DOHH2 (cell line): ENCODE data around the gene OR4F6.
"Not testable (repeated sequence)": the region's sequence is repeated elsewhere in the genome, so short reads cannot be mapped to it uniquely, and the experiment has no call there.

Experiments
- H3F3A ChIP-seq: fragments of 200-600 bp; sonication (generic), shearing (Covaris generic); 2 replicates; pipeline ENCODE4 v1.6.0; 2016; ENCODE audit warnings: antibody characterized with exemption, mild to moderate bottlenecking; ENCODE audit not compliant: control insufficient read depth, insufficient read depth
- H3K27ac ChIP-seq: fragments of 200-600 bp; sonication (generic); 2 replicates; pipeline ENCODE4 v1.5.1; 2014; ENCODE audit warnings: low read depth, mild to moderate bottlenecking, low read length, moderate library complexity
- H3K27me3 ChIP-seq: fragments of 200-600 bp; sonication (generic); 2 replicates; pipeline ENCODE4 v1.6.1; 2014; ENCODE audit warnings: mild to moderate bottlenecking, low read length, mixed read lengths; ENCODE audit not compliant: control insufficient read depth
- H3K36me3 ChIP-seq: fragments of 200-600 bp; sonication (generic); 2 replicates; pipeline ENCODE4 v1.6.1; 2014; ENCODE audit warnings: mild to moderate bottlenecking, low read length, moderate library complexity, mixed read lengths; ENCODE audit not compliant: control insufficient read depth
- H3K4me1 ChIP-seq: fragments of 200-600 bp; sonication (generic); 2 replicates; pipeline ENCODE4 v1.6.1; 2014; ENCODE audit warnings: mild to moderate bottlenecking, low read length, mixed read lengths; ENCODE audit not compliant: control insufficient read depth
- H3K4me2 ChIP-seq: fragments of 200-600 bp; sonication (generic); 2 replicates; pipeline ENCODE4 v1.6.0; 2014; ENCODE audit warnings: mild to moderate bottlenecking, low read length, moderate library complexity
- H3K4me3 ChIP-seq: fragments of 200-600 bp; sonication (generic); 2 replicates; pipeline ENCODE4 v1.5.1; 2014; ENCODE audit warnings: mild to moderate bottlenecking, low read length, mixed read lengths
- H3K79me2 ChIP-seq: fragments of 200-600 bp; sonication (generic); 2 replicates; pipeline ENCODE4 v1.6.1; 2014; ENCODE audit warnings: mild to moderate bottlenecking, low read length, mixed read lengths; ENCODE audit not compliant: control insufficient read depth
- H3K9me2 ChIP-seq: fragments of 200-600 bp; sonication (generic); replicated peaks from 2 replicates; pipeline ENCODE4 v1.6.1; 2014; ENCODE audit warnings: mild to moderate bottlenecking, low read length, mixed read lengths; ENCODE audit not compliant: control insufficient read depth
- H3K9me3 ChIP-seq: fragments of 200-600 bp; sonication (generic); 2 replicates; pipeline ENCODE4 v1.6.1; 2014; ENCODE audit warnings: antibody characterized with exemption, low read length, mixed read lengths; ENCODE audit not compliant: control insufficient read depth, insufficient read depth
- H4K20me1 ChIP-seq: fragments of 200-600 bp; sonication (generic); 2 replicates; pipeline ENCODE4 v1.6.0; 2014; ENCODE audit warnings: low read depth, mild to moderate bottlenecking, antibody characterized with exemption, low read length, moderate library complexity; ENCODE audit not compliant: control insufficient read depth, insufficient read depth
- CTCF ChIP-seq: fragments of 200-600 bp; sonication (generic); IDR thresholded peaks from one replicate; pipeline ENCODE4 v1.5.1; 2014; ENCODE audit warnings: antibody characterized with exemption, mild to moderate bottlenecking, low read depth, low read length; ENCODE audit not compliant: poor library complexity, severe bottlenecking
- EZH2phosphoT487 ChIP-seq: fragments of 200-600 bp; sonication (generic); IDR thresholded peaks from 2 replicates; pipeline ENCODE4 v1.6.1; 2017; ENCODE audit warnings: borderline replicate concordance, mild to moderate bottlenecking, antibody characterized with exemption, low read length, moderate library complexity, mixed read lengths

The OR4F6 gene

GRCh38 chr15:101772921-101773320 is 30.4 kb upstream of the OR4F6 start:
- H3K4me1 ChIP-seq = no peaks in the 10 kb centered on the region
- TF ChIP-seq EZH2phosphoT487 = no peak
- TF ChIP-seq CTCF = no peak
- no peaks in the 10 kb centered on the region for H3K79me2 ChIP-seq
- H3K27me3 ChIP-seq = no peaks in the 10 kb centered on the region
- H3K27ac ChIP-seq = no peak overlapping the region
- no peak overlapping the region for H3K4me3 ChIP-seq
- H3K36me3 ChIP-seq = no peaks in the 10 kb centered on the region
- no peaks in the 10 kb centered on the region for H3K9me3 ChIP-seq
- no peaks in the 10 kb centered on the region for H3F3A ChIP-seq
- no peak overlapping the region for H3K4me2 ChIP-seq
- no peaks in the 10 kb centered on the region for H3K9me2 ChIP-seq
- no peaks in the 10 kb centered on the region for H4K20me1 ChIP-seq

GRCh38 chr15:101773496-101774100 is 29.7 kb upstream of the OR4F6 start:
- Histone ChIP-seq H3F3A (no peaks in the 10 kb centered on the region), H3K27ac (no peak overlapping the region), H4K20me1 (no peaks in the 10 kb centered on the region), H3K4me3 (no peak overlapping the region), H3K9me2 (no peaks in the 10 kb centered on the region), H3K9me3 (no peaks in the 10 kb centered on the region), H3K79me2 (no peaks in the 10 kb centered on the region), H3K4me2 (no peak overlapping the region), H3K27me3 (no peaks in the 10 kb centered on the region), H3K36me3 (no peaks in the 10 kb centered on the region), H3K4me1 (no peaks in the 10 kb centered on the region)
- TF ChIP-seq CTCF = peak; percentile 53
- TF ChIP-seq EZH2phosphoT487 = no peak

DNA sequence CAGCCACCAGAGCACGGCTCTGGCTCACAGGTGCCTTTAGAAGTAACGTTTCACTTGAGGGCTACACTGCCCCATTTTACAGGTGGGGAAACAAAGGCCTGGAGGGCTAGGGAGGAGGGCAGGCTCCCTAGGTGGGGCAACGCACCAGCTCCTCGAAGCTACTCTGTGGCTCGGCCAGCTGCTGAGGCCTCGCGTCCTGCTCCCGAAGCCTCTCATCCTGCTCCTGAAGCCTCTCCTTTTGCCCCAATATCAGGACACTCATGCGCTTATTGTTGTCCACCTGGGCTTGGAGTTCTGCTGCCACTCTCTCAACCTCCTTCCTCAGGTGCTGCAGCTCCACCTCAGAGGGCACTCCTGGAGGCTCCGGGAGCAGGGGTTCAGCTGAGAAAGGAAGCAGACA is 28.2 kb upstream of the OR4F6 start:
- Histone ChIP-seq H3K27me3 (no peaks in the 10 kb centered on the region), H3K4me1 (no peaks in the 10 kb centered on the region), H4K20me1 (no peaks in the 10 kb centered on the region), H3K4me2 (no peak overlapping the region), H3K4me3 (no peak overlapping the region), H3K27ac (no peak overlapping the region), H3K36me3 (no peaks in the 10 kb centered on the region), H3K79me2 (no peaks in the 10 kb centered on the region), H3K9me2 (no peaks in the 10 kb centered on the region), H3K9me3 (no peaks in the 10 kb centered on the region), H3F3A (no peaks in the 10 kb centered on the region)
- TF ChIP-seq CTCF (no peak), EZH2phosphoT487 (no peak)

DNA sequence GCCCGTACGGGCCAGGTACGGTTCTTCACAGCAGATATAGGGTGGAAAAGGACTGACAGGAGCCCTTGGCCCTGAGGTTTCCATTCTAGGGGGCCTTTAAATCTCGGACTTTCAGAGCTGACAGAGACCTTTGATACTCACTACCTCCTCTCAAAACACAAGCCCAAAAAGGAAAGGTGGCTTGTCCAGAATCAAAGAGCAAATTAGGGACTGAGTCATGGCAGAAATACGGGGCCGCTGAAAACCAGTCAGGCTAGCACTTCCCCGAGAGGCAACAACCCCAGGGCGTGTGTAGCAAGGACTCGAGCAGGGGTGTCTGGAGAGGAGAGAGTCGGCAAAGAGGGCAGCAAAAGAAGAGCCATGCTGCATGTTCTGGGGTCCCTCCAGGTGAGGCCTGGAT is 24.7 kb upstream of the OR4F6 start:
- not testable (repeated sequence) for H3K27ac ChIP-seq, H3K9me2 ChIP-seq, H4K20me1 ChIP-seq, H3K9me3 ChIP-seq, H3K4me3 ChIP-seq, H3K79me2 ChIP-seq, H3F3A ChIP-seq, H3K4me2 ChIP-seq, H3K4me1 ChIP-seq, H3K27me3 ChIP-seq, H3K36me3 ChIP-seq

DNA sequence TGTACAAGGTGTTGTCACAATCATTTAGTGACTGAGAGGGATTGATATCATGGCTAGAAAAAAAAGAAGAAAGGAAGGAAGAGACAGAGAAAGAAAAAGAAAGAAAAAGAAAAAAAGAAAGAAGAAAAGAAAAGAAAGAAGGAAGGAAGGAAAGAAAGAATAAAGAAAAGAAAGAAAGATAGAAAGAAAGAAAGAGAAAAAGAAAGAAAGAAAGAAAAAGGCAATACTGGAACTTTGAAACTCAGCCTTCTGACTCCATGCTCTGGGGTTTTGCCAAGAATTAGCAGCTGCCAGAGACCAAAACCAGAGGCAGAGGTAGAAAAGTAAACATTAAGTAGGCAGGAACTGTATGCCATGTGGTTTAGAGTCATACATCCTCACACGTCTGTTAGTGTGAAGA is 23.1 kb upstream of the OR4F6 start:
- not testable (repeated sequence) for H4K20me1 ChIP-seq, H3F3A ChIP-seq, H3K9me2 ChIP-seq, H3K36me3 ChIP-seq, H3K79me2 ChIP-seq, H3K4me3 ChIP-seq, H3K4me2 ChIP-seq, H3K27ac ChIP-seq, H3K27me3 ChIP-seq, H3K9me3 ChIP-seq, H3K4me1 ChIP-seq
